Measurements from ENCODE around the gene TFF1.

Gene TFF1

DNA sequence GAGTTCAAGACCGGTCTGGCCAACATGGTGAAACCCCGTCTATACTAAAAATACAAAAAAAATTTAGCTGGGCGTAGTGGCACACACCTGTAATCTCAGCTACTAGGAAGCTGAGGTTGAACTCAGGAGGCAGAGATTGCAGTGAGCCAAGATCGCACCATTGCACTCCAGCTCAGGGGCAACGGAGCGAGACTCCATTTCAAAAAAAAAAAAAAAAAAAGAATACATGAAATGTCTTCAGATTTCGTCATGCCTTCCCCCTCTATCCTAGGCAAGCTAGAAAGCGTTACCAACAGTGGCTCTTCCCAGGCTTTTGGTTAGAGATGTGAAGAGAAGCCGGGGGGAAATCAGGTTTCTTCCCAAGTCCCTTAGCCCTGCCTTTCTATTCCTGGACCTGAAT, 3.6 kb downstream of the TFF1 start:
- no peak for DNase-seq (ENCODE audit: low read depth, low spot score)

DNA sequence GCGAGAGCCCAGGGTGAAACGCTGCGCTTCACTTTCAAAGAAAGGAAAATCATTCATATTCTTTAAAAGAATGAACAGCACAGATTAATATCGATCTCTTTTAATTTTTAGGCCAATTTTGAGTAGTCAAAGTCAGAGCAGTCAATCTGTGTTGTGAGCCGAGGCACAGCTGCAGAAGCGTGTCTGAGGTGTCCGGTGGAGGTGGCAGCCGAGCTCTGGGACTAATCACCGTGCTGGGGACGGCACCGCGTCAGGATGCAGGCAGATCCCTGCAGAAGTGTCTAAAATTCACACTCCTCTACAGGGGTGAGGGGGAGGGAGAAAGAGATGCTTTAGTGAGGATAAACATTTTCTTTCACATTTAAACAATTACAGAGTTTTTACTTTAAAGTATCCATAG, 4.1 kb downstream of the TFF1 start:
- DNase-seq (ENCODE audit: low read depth, low spot score) = no peak

DNA sequence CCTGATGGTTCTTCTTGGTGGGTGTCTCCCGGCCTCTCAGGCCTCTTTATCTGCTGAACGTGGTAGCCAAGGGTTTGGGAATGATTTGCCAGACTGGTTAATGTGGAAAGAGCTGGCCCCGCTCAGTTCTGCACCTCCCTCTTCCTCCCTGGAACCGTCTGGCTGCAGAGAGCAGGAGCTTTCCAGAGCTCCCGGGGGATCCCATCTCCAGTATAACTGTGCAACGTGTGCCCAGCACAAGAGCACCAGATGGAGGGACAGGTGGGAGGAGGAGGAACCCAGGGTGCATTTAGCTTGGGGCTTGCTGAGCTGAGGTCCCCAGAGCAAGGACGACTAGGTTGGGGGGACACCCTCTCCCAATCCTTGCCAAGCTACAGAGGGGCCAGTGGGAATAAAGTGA, 5.0 kb downstream of the TFF1 start:
- DNase-seq (ENCODE audit: low read depth, low spot score) = no peak

DNA sequence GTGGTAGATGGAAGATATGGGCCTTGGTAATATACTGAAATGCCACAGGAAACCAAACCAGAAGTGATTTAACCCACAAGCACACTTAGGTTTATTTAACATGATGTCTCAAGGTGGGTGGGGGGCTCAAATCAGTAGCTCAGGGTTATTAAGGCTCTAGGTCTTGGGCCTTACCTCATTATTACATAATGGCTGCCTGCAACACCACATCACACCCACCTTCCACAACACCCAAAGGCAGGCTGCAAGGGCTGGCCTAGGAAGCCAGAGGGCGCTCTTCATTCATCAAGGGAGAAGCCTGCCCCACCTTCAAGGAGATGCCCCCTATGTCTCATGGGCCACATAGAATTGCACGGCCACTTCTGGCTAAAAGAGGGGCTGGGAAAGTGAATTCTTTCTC, 6.0 kb downstream of the TFF1 start:
- no peak for DNase-seq (ENCODE audit: low read depth, low spot score)

- DNase-seq (ENCODE audit: low read depth, low spot score) = no peak
Observed at GRCh38 chr21:42358937-42359336, 7.4 kb downstream of the TFF1 start.

GRCh38 chr21:42358261-42358660, 8.1 kb downstream of the TFF1 start:
- DNase-seq (ENCODE audit: low read depth, low spot score) = no peak

- no peak for DNase-seq (ENCODE audit: low read depth, low spot score)
Observed at GRCh38 chr21:42357307-42357706, 9.0 kb downstream of the TFF1 start.

DNA sequence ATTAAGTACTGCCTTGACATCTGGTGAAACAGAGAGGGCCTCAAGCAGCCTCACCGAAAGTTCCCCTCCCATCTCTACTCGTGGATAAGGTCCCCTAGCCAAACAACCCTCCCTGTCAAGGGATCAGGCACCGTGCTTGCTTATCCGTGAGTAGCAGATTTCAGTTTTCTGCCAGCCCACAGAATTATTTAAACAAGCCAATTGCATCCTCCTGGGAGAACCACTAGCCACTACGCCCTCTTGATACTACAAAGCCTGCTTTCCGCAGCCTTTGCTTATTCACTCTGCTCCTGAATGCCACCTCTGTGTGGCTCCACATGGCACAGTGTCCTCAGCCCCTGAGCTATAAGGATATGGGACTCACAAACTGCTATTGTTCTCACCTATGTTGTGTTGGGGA, 9.7 kb downstream of the TFF1 start:
- no peak for DNase-seq (ENCODE audit: low read depth, low spot score)

DNA sequence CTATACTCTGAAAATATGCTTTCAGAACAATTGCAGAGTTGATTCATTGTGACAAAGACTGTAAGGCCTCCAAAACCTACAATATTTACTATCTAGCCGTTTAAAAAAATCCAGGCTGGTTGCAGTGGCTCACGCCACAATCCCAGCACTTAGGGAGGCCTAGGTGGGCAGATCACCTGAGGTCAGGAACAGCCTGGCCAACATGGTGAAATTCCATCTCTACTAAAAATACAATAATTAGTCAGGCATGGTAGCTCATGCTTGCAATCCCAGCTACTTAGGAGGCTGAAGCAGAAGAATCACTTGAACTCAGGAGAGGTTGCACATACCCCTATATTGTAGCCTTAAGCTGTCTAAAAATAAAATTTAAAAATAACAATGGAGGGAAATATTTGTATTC, 10.3 kb downstream of the TFF1 start:
- no peak for DNase-seq (ENCODE audit: low read depth, low spot score)

GRCh38 chr21:42353623-42354022, 12.7 kb downstream of the TFF1 start:
- DNase-seq (ENCODE audit: low read depth, low spot score) = no peak

- DNase-seq (ENCODE audit: low read depth, low spot score) = no peak
Observed at GRCh38 chr21:42352441-42353095, 13.8 kb downstream of the TFF1 start.

DNA sequence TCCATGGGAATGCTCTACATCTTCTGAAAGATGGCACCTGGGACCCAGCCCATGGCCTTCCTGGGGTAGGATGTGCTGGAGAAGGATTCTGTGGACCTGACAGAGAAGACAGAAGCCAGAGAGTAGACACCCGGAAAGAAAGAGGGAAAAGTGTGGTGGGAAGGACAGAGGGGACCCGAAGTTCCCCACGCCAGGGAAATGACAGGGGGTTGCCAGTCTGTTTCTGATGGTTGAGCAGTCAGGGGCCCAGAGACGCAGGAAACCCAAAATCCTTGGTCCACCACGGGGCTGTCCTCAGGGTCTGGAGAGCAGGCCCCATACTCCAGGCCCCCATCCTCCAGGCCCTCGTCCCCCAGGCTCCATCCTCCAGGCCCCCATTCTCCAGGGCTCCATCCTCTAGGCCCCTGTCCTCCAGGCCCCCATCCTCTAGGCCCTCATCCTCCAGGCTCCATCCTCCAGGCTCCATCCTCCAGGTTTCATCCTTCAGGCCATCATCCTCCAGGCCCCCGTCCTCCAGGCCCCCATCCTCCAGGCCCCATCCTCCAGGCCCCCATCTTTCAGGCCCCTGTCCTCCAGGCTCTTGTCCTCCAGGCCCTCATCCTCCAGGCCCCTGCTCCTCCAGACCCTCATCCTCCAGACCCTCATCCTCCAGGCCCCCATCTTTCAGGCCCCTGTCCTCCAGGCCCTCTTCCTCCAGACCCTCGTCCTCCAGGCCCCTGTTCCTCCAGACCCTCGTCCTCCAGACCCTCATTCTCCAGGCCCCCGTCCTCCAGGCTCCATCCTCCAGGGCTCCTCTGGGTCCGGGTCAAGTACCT, 14.5 kb downstream of the TFF1 start:
- no peak for DNase-seq (ENCODE audit: low read depth, low spot score)

DNA sequence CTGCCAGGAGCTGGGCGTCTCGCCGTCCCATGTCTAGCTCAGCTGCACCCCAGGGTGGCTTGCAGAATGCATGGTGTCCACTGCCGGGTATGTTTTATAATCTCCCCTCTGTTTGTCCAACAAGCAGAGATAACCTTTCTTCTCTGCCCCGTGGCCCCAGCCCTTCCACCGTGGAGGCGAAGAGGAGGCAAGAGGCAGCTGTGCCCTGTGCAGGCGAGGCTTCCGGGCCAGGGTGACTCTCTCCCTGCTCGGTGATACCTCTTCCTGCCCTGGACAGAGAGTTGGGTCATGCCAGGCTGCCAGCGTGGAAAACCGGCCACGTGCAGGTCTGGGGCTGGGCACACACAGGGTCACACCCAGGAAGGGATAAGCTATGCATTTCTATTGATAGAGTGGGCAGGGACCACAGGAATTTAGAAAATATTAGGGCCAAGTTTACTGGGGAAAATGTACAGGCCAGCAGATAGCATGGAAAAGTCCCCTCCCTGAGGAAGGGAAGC, 15.4 kb downstream of the TFF1 start, which contains the start of gene TFF2:
TSS of gene TFF2 (minus strand) at position 68 of the 500 bp plus-strand sequence. CDS start at position 31, 37 bp downstream.
- no peak for DNase-seq (ENCODE audit: low read depth, low spot score)

GRCh38 chr21:42350318-42350910, 15.9 kb downstream of the TFF1 start:
- no peak for DNase-seq (ENCODE audit: low read depth, low spot score)

DNA sequence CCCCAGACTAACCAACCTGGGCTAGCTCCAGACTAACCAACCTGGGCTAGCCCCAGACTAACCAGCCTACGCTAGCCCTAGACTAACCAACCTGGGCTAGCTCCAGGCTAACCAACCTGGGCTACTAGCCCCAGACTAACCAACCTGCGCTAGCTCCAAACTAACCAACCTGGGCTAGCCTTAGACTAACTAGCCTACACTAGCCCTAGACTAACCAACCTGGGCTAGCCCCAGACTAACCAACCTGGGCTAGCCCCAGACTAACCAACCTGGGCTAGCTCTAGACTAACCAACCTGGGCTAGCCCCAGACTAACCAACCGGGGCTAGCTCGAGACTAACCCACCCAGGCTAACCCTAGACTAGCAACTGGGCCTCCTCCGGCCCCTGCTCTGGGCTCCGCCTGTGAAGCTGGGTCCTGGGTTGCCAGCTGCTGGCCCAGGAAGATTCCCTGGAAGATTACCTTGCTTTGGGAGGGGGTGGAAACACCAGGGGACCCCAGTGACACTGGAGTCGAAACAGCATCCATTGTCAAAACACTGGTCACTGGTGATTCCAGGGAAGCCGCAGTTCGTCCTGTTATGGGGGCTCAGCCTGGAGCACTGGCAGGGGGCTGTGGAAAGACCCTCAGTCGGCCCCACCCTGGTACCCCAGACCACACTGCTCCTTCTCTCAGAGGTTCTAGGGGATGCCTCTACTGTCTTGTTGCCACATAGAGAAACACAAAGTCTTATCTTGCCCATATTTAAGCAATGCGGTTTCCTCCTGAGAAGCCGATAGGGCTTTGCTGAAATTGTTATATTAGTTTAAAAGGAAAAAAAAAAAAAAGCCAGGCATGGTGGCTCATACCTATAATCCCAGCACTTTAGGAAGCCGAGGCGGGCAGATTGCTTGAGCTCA, 16.7 kb downstream of the TFF1 start:
- no peak for DNase-seq (ENCODE audit: low read depth, low spot score)

DNA sequence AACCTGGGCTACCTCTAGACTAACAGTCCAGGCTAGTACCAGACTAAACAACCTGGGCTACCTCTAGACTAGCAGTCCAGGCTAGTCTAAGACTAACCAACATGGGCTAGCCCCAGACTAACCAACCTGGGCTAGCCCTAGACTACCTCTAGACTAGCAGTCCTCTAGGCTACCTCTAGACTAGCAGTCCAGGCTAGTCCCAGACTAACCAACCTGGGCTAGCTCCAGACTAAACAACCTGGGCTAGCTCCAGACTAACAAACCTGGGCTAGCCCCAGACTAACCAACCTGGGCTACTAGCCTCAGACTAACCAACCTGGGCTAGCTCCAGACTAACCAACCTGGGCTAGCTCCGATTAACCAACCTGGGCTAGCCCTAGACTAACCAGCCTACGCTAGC, 17.6 kb downstream of the TFF1 start:
- no peak for DNase-seq (ENCODE audit: low read depth, low spot score)

DNA sequence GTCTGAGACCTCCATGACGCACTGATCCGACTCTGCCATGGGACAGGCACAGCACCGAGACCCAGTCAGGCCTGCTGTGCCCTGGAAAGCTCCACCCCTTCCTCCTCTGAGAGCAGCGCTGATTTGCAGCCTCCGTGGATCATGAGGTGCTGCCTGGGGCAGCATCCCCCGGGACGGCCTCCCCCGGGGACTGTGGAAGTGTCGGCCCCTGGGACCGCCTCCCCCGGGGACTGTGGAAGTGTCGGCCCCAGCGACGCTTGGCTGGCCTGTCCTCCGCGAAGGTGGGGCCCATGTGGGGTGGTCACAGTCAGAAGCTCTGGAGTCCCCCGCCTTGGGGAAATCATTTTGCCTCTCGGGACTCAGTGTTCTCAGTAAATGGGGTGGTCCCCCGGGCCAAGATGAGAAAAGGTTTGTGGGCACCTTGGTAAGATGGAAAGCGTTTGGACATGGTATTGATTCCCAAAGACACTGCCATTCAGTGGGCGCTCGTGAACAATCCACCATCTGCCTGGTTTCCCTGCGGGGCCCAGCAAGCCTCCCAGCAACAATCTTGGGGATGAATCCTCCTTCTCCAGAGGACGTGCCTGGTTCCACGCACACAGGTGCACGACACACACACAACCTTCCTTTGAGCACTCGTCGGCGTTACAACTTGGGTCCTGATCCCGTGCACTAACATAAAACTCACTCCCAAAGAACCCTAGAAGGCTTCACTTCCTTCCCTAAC, 18.6 kb downstream of the TFF1 start:
- DNase-seq (ENCODE audit: low read depth, low spot score) = no peak

GRCh38 chr21:42346866-42347600, 19.3 kb downstream of the TFF1 start:
- no peak for DNase-seq (ENCODE audit: low read depth, low spot score)

DNA sequence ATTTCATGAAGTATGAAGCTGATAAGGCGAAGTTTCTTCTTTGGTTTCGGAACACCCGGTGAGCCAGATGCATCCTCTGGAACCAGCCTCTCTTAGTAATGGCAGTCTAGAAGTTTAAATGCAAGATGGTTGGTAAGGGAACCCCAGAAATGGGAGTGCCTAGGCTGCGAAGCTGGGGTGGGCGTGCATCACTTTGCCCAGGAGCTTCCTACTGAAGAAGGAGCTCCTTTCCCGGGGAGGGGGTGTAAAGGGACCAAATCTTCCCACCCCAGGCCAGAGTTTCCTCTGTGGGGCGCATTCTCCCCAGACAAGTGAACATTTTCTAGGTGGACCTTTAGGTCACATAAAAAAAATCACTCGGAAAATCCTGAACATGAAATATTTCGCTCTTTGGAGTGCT, 19.9 kb downstream of the TFF1 start:
- no peak for DNase-seq (ENCODE audit: low read depth, low spot score)

GRCh38 chr21:42344631-42345030, 21.7 kb downstream of the TFF1 start:
- DNase-seq (ENCODE audit: low read depth, low spot score) = no peak
